GM12872 (cell line): ENCODE data around the gene SAMD8.
A peak's percentile ranks its signal among the peaks of the same experiment; 100 is the strongest.

Source experiments
- TF ChIP-seq, protein P1 (sequence below): IDR thresholded peaks from 3 replicates; pipeline ENCODE4 v1.5.1; 2011; ENCODE audit warnings: low read depth, mild to moderate bottlenecking, low read length, moderate library complexity; ENCODE audit not compliant: insufficient read depth

Gene SAMD8

GRCh38 chr10:75187961-75188426, 76.5 kb downstream of the SAMD8 start:
- TF ChIP-seq, protein P1, sequence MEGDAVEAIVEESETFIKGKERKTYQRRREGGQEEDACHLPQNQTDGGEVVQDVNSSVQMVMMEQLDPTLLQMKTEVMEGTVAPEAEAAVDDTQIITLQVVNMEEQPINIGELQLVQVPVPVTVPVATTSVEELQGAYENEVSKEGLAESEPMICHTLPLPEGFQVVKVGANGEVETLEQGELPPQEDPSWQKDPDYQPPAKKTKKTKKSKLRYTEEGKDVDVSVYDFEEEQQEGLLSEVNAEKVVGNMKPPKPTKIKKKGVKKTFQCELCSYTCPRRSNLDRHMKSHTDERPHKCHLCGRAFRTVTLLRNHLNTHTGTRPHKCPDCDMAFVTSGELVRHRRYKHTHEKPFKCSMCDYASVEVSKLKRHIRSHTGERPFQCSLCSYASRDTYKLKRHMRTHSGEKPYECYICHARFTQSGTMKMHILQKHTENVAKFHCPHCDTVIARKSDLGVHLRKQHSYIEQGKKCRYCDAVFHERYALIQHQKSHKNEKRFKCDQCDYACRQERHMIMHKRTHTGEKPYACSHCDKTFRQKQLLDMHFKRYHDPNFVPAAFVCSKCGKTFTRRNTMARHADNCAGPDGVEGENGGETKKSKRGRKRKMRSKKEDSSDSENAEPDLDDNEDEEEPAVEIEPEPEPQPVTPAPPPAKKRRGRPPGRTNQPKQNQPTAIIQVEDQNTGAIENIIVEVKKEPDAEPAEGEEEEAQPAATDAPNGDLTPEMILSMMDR = peak; percentile 79

- TF ChIP-seq, protein P1 = no peak
Observed at GRCh38 chr10:75189266-75190096, 78.0 kb downstream of the SAMD8 start.

GRCh38 chr10:75191821-75192568, 80.5 kb downstream of the SAMD8 start:
- TF ChIP-seq, protein P1 = no peak

DNA sequence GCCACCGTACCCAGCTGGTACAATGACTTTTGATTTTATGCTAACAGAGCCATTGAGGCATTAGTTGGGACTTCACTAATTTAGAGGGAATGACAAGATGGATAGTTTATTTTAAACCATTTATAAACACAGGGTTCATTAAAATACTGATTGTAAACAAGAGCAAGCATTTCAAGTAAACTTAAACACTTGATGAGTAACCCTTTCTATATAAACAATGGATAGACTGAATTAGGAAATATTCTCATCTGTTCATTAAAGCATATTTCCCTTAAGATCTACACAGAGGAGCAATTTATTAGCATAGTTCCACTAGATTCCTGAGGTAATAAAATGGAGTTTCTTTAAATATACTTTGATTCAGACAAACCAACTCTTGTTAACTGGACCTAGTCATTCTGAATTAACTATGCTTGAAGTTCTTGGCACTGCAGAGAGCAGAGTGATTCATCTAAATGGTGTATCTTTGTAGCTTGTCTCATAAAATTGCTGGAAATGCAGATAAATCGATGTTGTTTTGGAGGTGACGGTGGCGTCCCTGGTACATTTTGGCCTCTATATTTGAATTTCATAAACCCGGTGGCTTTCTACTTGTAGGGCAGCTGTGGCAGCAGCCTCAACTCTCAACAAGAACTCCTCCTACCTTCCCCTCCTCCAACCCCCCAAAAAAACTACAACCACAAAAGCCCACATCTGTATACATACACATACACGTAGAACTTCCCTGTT, 83.7 kb downstream of the SAMD8 start:
- TF ChIP-seq, protein P1 = no peak

GRCh38 chr10:75197066-75197465, 85.6 kb downstream of the SAMD8 start:
- TF ChIP-seq, protein P1 = no peak

GRCh38 chr10:75197906-75198305, 86.5 kb downstream of the SAMD8 start:
- TF ChIP-seq, protein P1 = no peak

DNA sequence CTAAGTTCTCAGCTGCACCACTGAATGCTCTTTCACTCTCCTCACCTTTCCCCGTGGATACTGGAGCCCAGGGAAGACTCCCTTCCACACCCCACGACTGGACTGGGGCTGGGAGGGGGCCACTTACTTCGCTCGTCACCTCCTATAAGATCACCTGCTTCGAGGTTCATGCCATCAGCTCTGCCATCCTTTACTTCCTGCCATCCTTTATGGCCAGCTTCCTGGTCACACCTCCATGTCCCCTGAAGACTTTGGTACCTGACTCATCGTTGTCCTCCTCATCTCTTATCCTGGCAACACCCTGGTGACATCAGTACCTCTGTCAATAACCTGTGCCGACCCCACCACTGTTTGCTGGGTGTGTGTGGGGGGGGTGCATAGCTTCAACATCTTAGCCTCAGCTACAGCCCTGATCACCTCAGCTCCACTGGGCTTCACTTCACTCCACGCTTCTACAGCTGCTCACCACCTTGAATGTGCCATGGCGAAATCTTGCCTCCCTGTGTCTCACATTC, 90.4 kb downstream of the SAMD8 start:
- TF ChIP-seq, protein P1 = no peak
